Endothelial cell of umbilical vein (primary cell): Measurements from ENCODE around the gene RAC2. TPM values are rescaled to one million over a fixed set of nuclear protein-coding genes. Genes with fewer than 3 reads are reported as not detected.

Experiments
- BruUV-seq: library from RNA; stranded (reverse); fragments of 400-500 nt; replicated peaks from 2 replicates; lab custom pipeline; 2021; lab: Mats Ljungman, UMichigan
- CTCF ChIA-PET: fragments of 300-600, 350-600 bp; sonication (Branson Sonifier 250); formaldehyde crosslinking; loops from one replicate; lab custom pipeline; 2021; ENCODE audit warnings: antibody characterized with exemption, inconsistent platforms; lab: Charles Lee
- POLR2A ChIA-PET: fragments of 300-600, 350-600 bp; sonication (Branson Sonifier 250); formaldehyde crosslinking; loops from one replicate; lab custom pipeline; 2021; ENCODE audit warnings: antibody characterized with exemption, inconsistent platforms; lab: Charles Lee
- DNase-seq: peaks from one replicate; pipeline ENCODE4 v3.0.0-alpha.2; 2011; ENCODE audit warnings: low read depth, low spot score
- FAIRE-seq: peaks from 2 replicates; lab custom pipeline; 2011; peaks lifted over from hg19 to GRCh38; lab: Jason Lieb, UNC
- H2AFZ ChIP-seq: 2 replicates; pipeline ENCODE4 v1.6.0; 2012; ENCODE audit warnings: low read depth, low read length, control low read depth, inconsistent platforms
- H3K27ac ChIP-seq: 2 replicates; pipeline ENCODE4 v1.5.1; 2011; ENCODE audit warnings: low read depth, mild to moderate bottlenecking, control low read depth, low read length, moderate library complexity; ENCODE audit not compliant: insufficient read depth
- H3K27me3 ChIP-seq, 2 experiments: 2 replicates each; pipeline versions ENCODE4 v1.6.0 to v1.6.1; 2011; ENCODE audit warnings: low read length in 2 of 2, mixed read lengths in 1 of 2; ENCODE audit not compliant: control insufficient read depth in 2 of 2, insufficient read depth in 2 of 2
- H3K36me3 ChIP-seq, 2 experiments: 2 replicates in 1 of 2; 3 replicates in 1 of 2; pipeline ENCODE4 v1.5.1; 2011; ENCODE audit warnings: low read length in 2 of 2, mild to moderate bottlenecking in 1 of 2, moderate library complexity in 1 of 2; ENCODE audit not compliant: control insufficient read depth in 2 of 2, insufficient read depth in 2 of 2; ENCODE audit errors: extremely low read depth in 1 of 2
- H3K4me1 ChIP-seq: 3 replicates; pipeline ENCODE4 v1.5.1; 2011; ENCODE audit warnings: mild to moderate bottlenecking, low read length; ENCODE audit not compliant: control insufficient read depth, insufficient read depth; ENCODE audit errors: extremely low read depth
- H3K4me2 ChIP-seq: 2 replicates; pipeline ENCODE4 v1.6.1; 2011; ENCODE audit warnings: low read length, control low read depth, mixed read lengths; ENCODE audit not compliant: insufficient read depth
- H3K4me3 ChIP-seq, 3 experiments: fragments of 200-600 bp in 1 of 3; sonication (generic), shearing (Covaris generic) in 1 of 3; replicated peaks in 1 of 3; 2 replicates each; pipeline ENCODE4 v1.5.1; 2011 to 2016; ENCODE audit warnings: control low read depth in 3 of 3, low read length in 3 of 3, mild to moderate bottlenecking in 2 of 3, inconsistent platforms in 1 of 3, low read depth in 1 of 3, moderate library complexity in 1 of 3; ENCODE audit not compliant: insufficient read depth in 1 of 3
- H3K79me2 ChIP-seq: 2 replicates; pipeline ENCODE4 v1.6.0; 2012; ENCODE audit warnings: low read length, inconsistent platforms; ENCODE audit not compliant: control insufficient read depth, insufficient read depth
- H3K9ac ChIP-seq: replicated peaks from 2 replicates; pipeline ENCODE3; 2011; ENCODE audit warnings: low read length, control low read depth; ENCODE audit not compliant: insufficient read depth; ENCODE audit errors: extremely low read depth
- H3K9me1 ChIP-seq: replicated peaks from 3 replicates; pipeline ENCODE4 v1.6.0; 2011; ENCODE audit warnings: mild to moderate bottlenecking, low read length; ENCODE audit not compliant: control insufficient read depth, insufficient read depth; ENCODE audit errors: extremely low read depth
- H3K9me3 ChIP-seq: replicated peaks from 2 replicates; pipeline ENCODE4 v1.5.1; 2012; ENCODE audit warnings: low read length, inconsistent platforms; ENCODE audit not compliant: control insufficient read depth, insufficient read depth
- H4K20me1 ChIP-seq: replicated peaks from 2 replicates; pipeline ENCODE3; 2011; ENCODE audit warnings: mild to moderate bottlenecking, low read length; ENCODE audit not compliant: control insufficient read depth, insufficient read depth; ENCODE audit errors: extremely low read depth
- CTCF ChIP-seq, 2 donors: IDR thresholded peaks; 1 replicate in 1 of 2; 2 replicates in 1 of 2; pipeline ENCODE4 v1.5.1; 2011; ENCODE audit warnings: low read length in 2 of 2, mild to moderate bottlenecking in 2 of 2, moderate library complexity in 2 of 2, control low read depth in 1 of 2, inconsistent platforms in 1 of 2, low read depth in 1 of 2; ENCODE audit not compliant: insufficient read depth in 1 of 2; ENCODE audit errors: extremely low read depth in 1 of 2
- EZH2 ChIP-seq: IDR thresholded peaks from 2 replicates; pipeline ENCODE4 v1.6.1; 2012; ENCODE audit warnings: borderline replicate concordance, low read depth, mild to moderate bottlenecking, moderate library complexity, low read length, inconsistent platforms; ENCODE audit not compliant: severe bottlenecking
- FOS ChIP-seq: IDR thresholded peaks from 2 replicates; pipeline ENCODE4 v1.6.1; 2011; ENCODE audit warnings: mild to moderate bottlenecking, low read length, moderate library complexity, borderline replicate concordance; ENCODE audit not compliant: insufficient read depth
- GATA2 ChIP-seq: IDR thresholded peaks from 2 replicates; pipeline ENCODE4 v1.7.0; 2011; ENCODE audit warnings: low read depth, mild to moderate bottlenecking, moderate library complexity, mixed read lengths, low read length; ENCODE audit not compliant: insufficient read length, insufficient read depth
- JUN ChIP-seq: IDR thresholded peaks from 2 replicates; pipeline ENCODE4 v1.6.1; 2011; ENCODE audit warnings: borderline replicate concordance, low read depth; ENCODE audit not compliant: insufficient read length, insufficient read depth
- MAX ChIP-seq: IDR thresholded peaks from 2 replicates; pipeline ENCODE4 v1.6.1; 2011; ENCODE audit not compliant: insufficient read depth, insufficient read length
- MYC ChIP-seq: IDR thresholded peaks from one replicate; pipeline ENCODE4 v1.6.1; 2011; ENCODE audit warnings: mild to moderate bottlenecking, low read depth, low read length
- POLR2A ChIP-seq: IDR thresholded peaks from 2 replicates; pipeline ENCODE4 v1.6.1; 2012; ENCODE audit warnings: low read depth, mild to moderate bottlenecking, control low read depth, low read length
- POLR2AphosphoS5 ChIP-seq: IDR thresholded peaks from 2 replicates; pipeline ENCODE4 v1.6.1; 2012; ENCODE audit warnings: low read depth, mild to moderate bottlenecking, control low read depth, low read length, moderate library complexity; ENCODE audit not compliant: insufficient read depth
- dilution Hi-C: fragments of 300-500 bp; cut with MboI; formaldehyde crosslinking; loops from one replicate; pipeline ENCODE4 v1.15.0; 2019; ENCODE audit warnings: low sequenced_read_pairs; ENCODE audit not compliant: extremely low pct_ligation_motif_present
- intact Hi-C: fragments of 100-400 bp; cut with micrococcal nuclease; formaldehyde crosslinking; loops from one replicate; pipeline ENCODE4 v1.10.0; 2022
- polyA plus RNA-seq, 4 experiments: library from polyadenylated mRNA; depleted of rRNA in 3 of 4; stranded (reverse) in 3 of 4; unstranded in 1 of 4; fragments of >200 nt; gene quantifications; 2 replicates each; pipeline versions ENCODE4 v1.2.1 to v1.2.3, GENCODE V29; 2011 to 2012; ENCODE audit warnings: missing spikeins in 1 of 4
- total RNA-seq: library from RNA; stranded (reverse); gene quantifications from 2 replicates; pipeline ENCODE4 v1.2.3, GENCODE V29; 2021

RAC2 gene
- total and polyA plus RNA-seq, 2 donors (not counting 3 experiments of a cell fraction or from before 2014, with no cell fraction given) = 122 to 181 TPM

GRCh38 chr22:37273846-37274225 lies 29.8 kb upstream of the RAC2 start:
- Histone ChIP-seq H3K36me3 (no peaks in the 10 kb centered on the region), H2AFZ (no peak overlapping the region), H3K4me2 (no peak overlapping the region), H3K4me3 (no peak overlapping the region), H3K9me3 (no peaks in the 10 kb centered on the region), H4K20me1 (no peaks in the 10 kb centered on the region), H3K4me1 (peaks cover 11% of the 10 kb centered on the region), H3K9me1 (no peaks in the 10 kb centered on the region), H3K27ac (no peak overlapping the region), H3K79me2 (no peaks in the 10 kb centered on the region), H3K27me3 (no peaks in the 10 kb centered on the region), H3K9ac (no peak overlapping the region)
- FAIRE-seq (no peak), DNase-seq (no peak)
- TF ChIP-seq MYC (no peak), POLR2AphosphoS5 (no peak), CTCF (IDR thresholded peaks at IDR 0.05; ENCODE audit: extremely low read depth in 1 of 2, insufficient read depth in 1 of 2, low read depth in 1 of 2, low read length in 2 of 2) (no peak), JUN (no peak), MAX (no peak), GATA2 (no peak), FOS (no peak), EZH2 (no peak), POLR2A (no peak)
- POLR2A ChIA-PET = no interaction called here
- no TSS peak for BruUV-seq
- dilution Hi-C loops = no loop called here
- intact Hi-C loops = no loop called here
- CTCF ChIA-PET = interaction anchor here (1.1 to 2.5 kb wide), 3 partner anchors 9 to 181 kb away, joined by 3 to 12 read pairs (median 9); partner anchors contain the start of gene CYTH4
